Epithelial cell of esophagus (primary cell): ENCODE measurements around the gene KNDC1.

Source experiments
- DNase-seq: peaks from one replicate; pipeline ENCODE4 v3.0.0; 2010; ENCODE audit warnings: low read depth
- H3K4me3 ChIP-seq: 2 replicates; pipeline ENCODE4 v1.5.1; 2011; ENCODE audit warnings: mild to moderate bottlenecking, low read length, control low read depth
- CTCF ChIP-seq: IDR thresholded peaks from 2 replicates; pipeline ENCODE4 v1.5.1; 2011; ENCODE audit warnings: low read depth, mild to moderate bottlenecking, low read length, control low read depth, inconsistent platforms; ENCODE audit not compliant: insufficient read depth; ENCODE audit errors: missing control alignments

KNDC1 gene

GRCh38 chr10:133210398-133211140 is 50.5 kb downstream of the KNDC1 start:
- no peak for DNase-seq

GRCh38 chr10:133211141-133211830 is 51.3 kb downstream of the KNDC1 start:
- no peak for TF ChIP-seq CTCF
- H3K4me3 ChIP-seq, result no peak overlapping the region
- DNase-seq, result no peak

More at GRCh38 chr10:133210398-133211140, 50.5 kb downstream of the KNDC1 start:
- no peak for TF ChIP-seq CTCF
- no peak overlapping the region for H3K4me3 ChIP-seq

GRCh38 chr10:133211959-133212852 is 52.2 kb downstream of the KNDC1 start:
- DNase-seq, result no peak
- H3K4me3 ChIP-seq, result no peak overlapping the region

GRCh38 chr10:133212853-133213494 is 53.0 kb downstream of the KNDC1 start:
- no peak overlapping the region for H3K4me3 ChIP-seq
- no peak for DNase-seq
- no peak for TF ChIP-seq CTCF

More at GRCh38 chr10:133211959-133212852, 52.2 kb downstream of the KNDC1 start:
- TF ChIP-seq CTCF, result no peak

- no peak overlapping the region for H3K4me3 ChIP-seq
- TF ChIP-seq CTCF, result no peak
- no peak for DNase-seq
Observed at GRCh38 chr10:133213641-133214467, 53.8 kb downstream of the KNDC1 start.
